Measurements from ENCODE around the gene AUTS2. TPM values are rescaled to one million over a fixed set of nuclear protein-coding genes. Genes with fewer than 3 reads are reported as not detected.

The AUTS2 gene
- total and polyA plus RNA-seq, 9 of the 15 experiments (the other 6 are each of a cell fraction or from before 2014, with no cell fraction given): 0.58 TPM; not detected in 8

- in situ Hi-C loops (cut with MboI): no loop called here
- intact Hi-C loops (cut with micrococcal nuclease): no loop called here
- no peak overlapping the region for H3K9ac ChIP-seq (ENCODE audit: insufficient read depth in 1 of 2, low read depth in 2 of 2, low read length in 2 of 2)
- TF ChIP-seq GTF2F1 (IDR thresholded peaks at IDR 0.05; ENCODE audit: low read depth, low read length): no peak
- TF ChIP-seq ZNF655 (CRISPR knock-in tag; IDR thresholded peaks at IDR 0.05): no peak
- no peak for TF ChIP-seq DACH1 (IDR thresholded peaks at IDR 0.05; ENCODE audit: partially characterized antibody)
- TF ChIP-seq YBX1 (IDR thresholded peaks at IDR 0.05): no peak
- TF ChIP-seq ZNF551 (CRISPR knock-in tag; IDR thresholded peaks at IDR 0.05): no peak
- no peak for TF ChIP-seq JUN (IDR thresholded peaks at IDR 0.05; ENCODE audit: borderline replicate concordance, low read depth, low read length)
- no peak for TF ChIP-seq JUN (CRISPR knock-in tag; IDR thresholded peaks at IDR 0.05; ENCODE audit: borderline replicate concordance)
- no peak for TF ChIP-seq ZFP30 (CRISPR knock-in tag; IDR thresholded peaks at IDR 0.05; ENCODE audit: borderline replicate concordance)
- TF ChIP-seq HMBOX1 (IDR thresholded peaks at IDR 0.05): no peak
- TF ChIP-seq NUFIP1 (IDR thresholded peaks at IDR 0.05; ENCODE audit: partially characterized antibody): no peak
- no peak for TF ChIP-seq THRA (IDR thresholded peaks at IDR 0.05)
- no peak for TF ChIP-seq PRDM10 (IDR thresholded peaks at IDR 0.05; ENCODE audit: partially characterized antibody)
Measured at GRCh38 chr7:70595755-70596597, 997.7 kb downstream of the AUTS2 start.

More at GRCh38 chr7:70595755-70596597, 997.7 kb downstream of the AUTS2 start:
- Histone ChIP-seq H4K20me1 (replicated peaks; ENCODE audit: control insufficient read depth, insufficient read depth, low read length) (peaks cover 2% of the 10 kb centered on the region; the same call in 1 of the 2 replicates), H3K27me3 (ENCODE audit: control insufficient read depth in 2 of 2, insufficient read depth in 2 of 2, low read length in 2 of 2) (peaks cover 8 to 35% of the 10 kb centered on the region in 2 experiments; a peak in 3 of 5 replicates), H3K79me2 (ENCODE audit: control insufficient read depth, insufficient read depth, low read length) (no peaks in the 10 kb centered on the region), H3K4me3 (no peak overlapping the region), H3K4me1 (replicated peaks in 1 of 2; ENCODE audit: control insufficient read depth in 2 of 2, insufficient read depth in 2 of 2, low read length in 2 of 2) (no peaks in the 10 kb centered on the region), H3K4me2 (ENCODE audit: insufficient read depth, low read length) (no peak overlapping the region), H3K36me3 (ENCODE audit: control insufficient read depth, insufficient read depth, low read length) (no peaks in the 10 kb centered on the region), H3K27ac (ENCODE audit: extremely low read depth, low read depth, low read length) (no peak overlapping the region), H3K9me1 (ENCODE audit: control insufficient read depth, insufficient read depth, low read length) (no peaks in the 10 kb centered on the region), H3K9me3 (replicated peaks; ENCODE audit: control insufficient read depth, insufficient read depth, low read depth, low read length) (no peaks in the 10 kb centered on the region), H2AFZ (ENCODE audit: low read depth, low read length) (no peak overlapping the region)
- ChIA-PET POLR2A (interaction anchor here (0.7 to 1.1 kb wide), 2 partner anchors 8 to 76 kb away, joined by 3 to 5 read pairs; no protein-coding TSS in a partner anchor), CTCF (ENCODE audit: low intra/inter-chr PET ratio) (no interaction called here)
- ATAC-seq (no peak), DNase-seq (ENCODE audit: extremely low read depth in 1 of 4, low spot score in 3 of 4) (no peak), FAIRE-seq (no peak)
- no TSS peak for BruUV-seq (replicated peaks)
- 13% methylated on average over 49 of the region's 82 CpGs for WGBS (ENCODE audit: insufficient coverage, low coverage, missing lambda C conversion rate)
